SK-N-SH treated with all-trans-retinoic acid at 6 μM for 48 hours (cell line): ENCODE data around the gene MMP20.
A peak's percentile ranks its signal among the peaks of the same experiment; 100 is the strongest.

Experiments used
- ATAC-seq: fragments of 200-7000 bp; cut with Tn5 transposase; 3 replicates; pipeline ENCODE4 v1.9.1; 2020; ENCODE audit warnings: mild to moderate bottlenecking, moderate library complexity
- ARNTL ChIP-seq: fragments of 450-650 bp; formaldehyde crosslinking; IDR thresholded peaks from 2 replicates; pipeline ENCODE4 v1.5.0; 2020; ENCODE audit warnings: low read depth, mild to moderate bottlenecking, moderate library complexity, borderline replicate concordance
- BACH2 ChIP-seq: fragments of 250-450 bp; sonication (Bioruptor Pico); IDR thresholded peaks from 2 replicates; pipeline ENCODE4 v1.9.0; 2021; ENCODE audit warnings: mild to moderate bottlenecking, borderline replicate concordance
- CREB5 ChIP-seq: fragments of 250-450 bp; sonication (Bioruptor Pico); IDR thresholded peaks from 2 replicates; pipeline ENCODE4 v1.5.1; 2020; ENCODE audit warnings: low read depth, mild to moderate bottlenecking, moderate library complexity
- CSDC2 ChIP-seq: fragments of 250-450 bp; sonication (Bioruptor Pico); IDR thresholded peaks from 2 replicates; pipeline ENCODE4 v1.5.0; 2020; ENCODE audit warnings: mild to moderate bottlenecking, moderate library complexity
- ESRRG ChIP-seq: fragments of 250-450 bp; sonication (Bioruptor Pico); IDR thresholded peaks from 2 replicates; pipeline ENCODE4 v1.6.1; 2021; ENCODE audit warnings: mild to moderate bottlenecking
- ISL1 ChIP-seq: fragments of 250-450 bp; sonication (Bioruptor Pico); IDR thresholded peaks from 2 replicates; pipeline ENCODE4 v2.1.2; 2022; ENCODE audit warnings: mild to moderate bottlenecking, moderate library complexity
- OSR1 ChIP-seq: fragments of 250-450 bp; sonication (Bioruptor Pico); IDR thresholded peaks from 2 replicates; pipeline ENCODE4 v1.8.0; 2022; ENCODE audit warnings: moderate library complexity, mild to moderate bottlenecking, inconsistent platforms
- PPARA ChIP-seq: fragments of 250-450 bp; sonication (Bioruptor Pico); IDR thresholded peaks from 2 replicates; pipeline ENCODE4 v1.5.0; 2020; ENCODE audit warnings: mild to moderate bottlenecking, borderline replicate concordance
- RARB ChIP-seq: fragments of 250-450 bp; sonication (Bioruptor Pico); IDR thresholded peaks from 2 replicates; pipeline ENCODE4 v1.8.0; 2021; ENCODE audit warnings: mild to moderate bottlenecking, moderate library complexity
- SNAI2 ChIP-seq: fragments of 250-450 bp; sonication (Bioruptor Pico); IDR thresholded peaks from 2 replicates; pipeline ENCODE4 v1.5.0; 2020; ENCODE audit warnings: mild to moderate bottlenecking, moderate library complexity
- TCF4 ChIP-seq: fragments of 250-450 bp; sonication (Bioruptor Pico); IDR thresholded peaks from 2 replicates; pipeline ENCODE4 v1.8.0; 2021; ENCODE audit warnings: mild to moderate bottlenecking, moderate library complexity, borderline replicate concordance
- TSHZ2 ChIP-seq: fragments of 250-450 bp; sonication (Bioruptor Pico); IDR thresholded peaks from 2 replicates; pipeline ENCODE4 v1.5.0; 2020; ENCODE audit warnings: mild to moderate bottlenecking, moderate library complexity
- ZC3H10 ChIP-seq: fragments of 250-450 bp; sonication (Bioruptor Pico); IDR thresholded peaks from 2 replicates; pipeline ENCODE4 v1.5.1; 2021; ENCODE audit warnings: mild to moderate bottlenecking, moderate library complexity
- ZFP3 ChIP-seq: fragments of 250-450 bp; sonication (Bioruptor Pico); IDR thresholded peaks from 2 replicates; pipeline ENCODE4 v1.5.0; 2020; ENCODE audit warnings: mild to moderate bottlenecking, moderate library complexity
- ZFP30 ChIP-seq: fragments of 450-650 bp; formaldehyde crosslinking; IDR thresholded peaks from 2 replicates; pipeline ENCODE4 v1.5.0; 2022; ENCODE audit warnings: mild to moderate bottlenecking, moderate library complexity
- ZNF70 ChIP-seq: fragments of 450-650 bp; formaldehyde crosslinking; IDR thresholded peaks from 2 replicates; pipeline ENCODE4 v1.5.0; 2020; ENCODE audit warnings: mild to moderate bottlenecking, moderate library complexity
- TF ChIP-seq, protein P1 (sequence below): fragments of 250-450 bp; sonication (Bioruptor Pico); IDR thresholded peaks from 2 replicates; pipeline ENCODE4 v1.8.0; 2020; ENCODE audit warnings: mild to moderate bottlenecking, moderate library complexity, borderline replicate concordance
- TF ChIP-seq, protein P2 (sequence below): fragments of 250-450 bp; sonication (Bioruptor Pico); IDR thresholded peaks from 2 replicates; pipeline ENCODE4 v1.5.1; 2021; ENCODE audit warnings: mild to moderate bottlenecking, moderate library complexity
- TF ChIP-seq, protein P3 (sequence below): fragments of 250-450 bp; sonication (Bioruptor Pico); IDR thresholded peaks from 2 replicates; pipeline ENCODE4 v1.8.0; 2021; ENCODE audit warnings: low read depth, mild to moderate bottlenecking, moderate library complexity, borderline replicate concordance

MMP20 gene

GRCh38 chr11:102566112-102566511, 59.0 kb downstream of the MMP20 start:
- no peak for ATAC-seq
- TF ChIP-seq BACH2 (CRISPR knock-in tag) = no peak
- TF ChIP-seq ISL1 (CRISPR knock-in tag) = no peak
- no peak for TF ChIP-seq TCF4 (CRISPR knock-in tag)
- no peak for TF ChIP-seq RARB
- TF ChIP-seq OSR1 = no peak
- TF ChIP-seq CREB5 (CRISPR knock-in tag) = no peak
- TF ChIP-seq ARNTL (CRISPR knock-in tag) = no peak
- TF ChIP-seq SNAI2 (CRISPR knock-in tag) = no peak
- TF ChIP-seq CSDC2 (CRISPR knock-in tag) = no peak
- TF ChIP-seq ZFP3 (CRISPR knock-in tag) = no peak
- TF ChIP-seq, protein P1, sequence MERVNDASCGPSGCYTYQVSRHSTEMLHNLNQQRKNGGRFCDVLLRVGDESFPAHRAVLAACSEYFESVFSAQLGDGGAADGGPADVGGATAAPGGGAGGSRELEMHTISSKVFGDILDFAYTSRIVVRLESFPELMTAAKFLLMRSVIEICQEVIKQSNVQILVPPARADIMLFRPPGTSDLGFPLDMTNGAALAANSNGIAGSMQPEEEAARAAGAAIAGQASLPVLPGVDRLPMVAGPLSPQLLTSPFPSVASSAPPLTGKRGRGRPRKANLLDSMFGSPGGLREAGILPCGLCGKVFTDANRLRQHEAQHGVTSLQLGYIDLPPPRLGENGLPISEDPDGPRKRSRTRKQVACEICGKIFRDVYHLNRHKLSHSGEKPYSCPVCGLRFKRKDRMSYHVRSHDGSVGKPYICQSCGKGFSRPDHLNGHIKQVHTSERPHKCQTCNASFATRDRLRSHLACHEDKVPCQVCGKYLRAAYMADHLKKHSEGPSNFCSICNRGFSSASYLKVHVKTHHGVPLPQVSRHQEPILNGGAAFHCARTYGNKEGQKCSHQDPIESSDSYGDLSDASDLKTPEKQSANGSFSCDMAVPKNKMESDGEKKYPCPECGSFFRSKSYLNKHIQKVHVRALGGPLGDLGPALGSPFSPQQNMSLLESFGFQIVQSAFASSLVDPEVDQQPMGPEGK = no peak
- TF ChIP-seq PPARA (CRISPR knock-in tag) = no peak
- TF ChIP-seq TSHZ2 (CRISPR knock-in tag) = no peak
- TF ChIP-seq, protein P2, sequence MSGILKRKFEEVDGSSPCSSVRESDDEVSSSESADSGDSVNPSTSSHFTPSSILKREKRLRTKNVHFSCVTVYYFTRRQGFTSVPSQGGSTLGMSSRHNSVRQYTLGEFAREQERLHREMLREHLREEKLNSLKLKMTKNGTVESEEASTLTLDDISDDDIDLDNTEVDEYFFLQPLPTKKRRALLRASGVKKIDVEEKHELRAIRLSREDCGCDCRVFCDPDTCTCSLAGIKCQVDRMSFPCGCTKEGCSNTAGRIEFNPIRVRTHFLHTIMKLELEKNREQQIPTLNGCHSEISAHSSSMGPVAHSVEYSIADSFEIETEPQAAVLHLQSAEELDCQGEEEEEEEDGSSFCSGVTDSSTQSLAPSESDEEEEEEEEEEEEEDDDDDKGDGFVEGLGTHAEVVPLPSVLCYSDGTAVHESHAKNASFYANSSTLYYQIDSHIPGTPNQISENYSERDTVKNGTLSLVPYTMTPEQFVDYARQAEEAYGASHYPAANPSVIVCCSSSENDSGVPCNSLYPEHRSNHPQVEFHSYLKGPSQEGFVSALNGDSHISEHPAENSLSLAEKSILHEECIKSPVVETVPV = no peak
- TF ChIP-seq ZC3H10 (CRISPR knock-in tag) = no peak
- TF ChIP-seq, protein P3, sequence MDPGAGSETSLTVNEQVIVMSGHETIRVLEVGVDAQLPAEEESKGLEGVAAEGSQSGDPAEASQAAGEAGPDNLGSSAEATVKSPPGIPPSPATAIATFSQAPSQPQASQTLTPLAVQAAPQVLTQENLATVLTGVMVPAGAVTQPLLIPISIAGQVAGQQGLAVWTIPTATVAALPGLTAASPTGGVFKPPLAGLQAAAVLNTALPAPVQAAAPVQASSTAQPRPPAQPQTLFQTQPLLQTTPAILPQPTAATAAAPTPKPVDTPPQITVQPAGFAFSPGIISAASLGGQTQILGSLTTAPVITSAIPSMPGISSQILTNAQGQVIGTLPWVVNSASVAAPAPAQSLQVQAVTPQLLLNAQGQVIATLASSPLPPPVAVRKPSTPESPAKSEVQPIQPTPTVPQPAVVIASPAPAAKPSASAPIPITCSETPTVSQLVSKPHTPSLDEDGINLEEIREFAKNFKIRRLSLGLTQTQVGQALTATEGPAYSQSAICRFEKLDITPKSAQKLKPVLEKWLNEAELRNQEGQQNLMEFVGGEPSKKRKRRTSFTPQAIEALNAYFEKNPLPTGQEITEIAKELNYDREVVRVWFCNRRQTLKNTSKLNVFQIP (CRISPR knock-in tag) = no peak
- TF ChIP-seq ZNF70 (CRISPR knock-in tag) = no peak

DNA sequence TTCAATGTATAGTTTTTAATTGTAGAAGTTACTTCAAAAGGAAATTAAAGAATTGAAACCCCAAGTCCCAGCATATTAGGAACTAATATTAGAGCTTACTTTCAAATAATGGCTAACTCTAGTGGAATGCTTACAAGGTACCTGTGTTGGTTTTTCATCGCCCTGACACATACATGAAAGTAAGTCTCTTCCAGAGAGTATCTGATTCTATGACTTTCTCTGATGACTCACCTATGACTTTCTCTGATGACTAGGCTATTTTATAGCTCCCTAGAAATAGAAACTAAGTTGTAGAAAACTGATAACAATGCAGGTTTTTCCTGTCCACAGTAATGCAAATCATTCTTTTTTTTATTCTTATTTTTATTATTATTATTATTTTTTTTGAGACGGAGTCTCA, 61.0 kb downstream of the MMP20 start:
- ATAC-seq = peak; percentile 86
- TF ChIP-seq, protein P3 (CRISPR knock-in tag) = no peak
- no peak for TF ChIP-seq RARB
- TF ChIP-seq ZNF70 (CRISPR knock-in tag) = no peak
- TF ChIP-seq TCF4 (CRISPR knock-in tag) = no peak
- TF ChIP-seq ESRRG (CRISPR knock-in tag) = no peak
- TF ChIP-seq ZFP30 (CRISPR knock-in tag) = no peak
- no peak for TF ChIP-seq BACH2 (CRISPR knock-in tag)

DNA sequence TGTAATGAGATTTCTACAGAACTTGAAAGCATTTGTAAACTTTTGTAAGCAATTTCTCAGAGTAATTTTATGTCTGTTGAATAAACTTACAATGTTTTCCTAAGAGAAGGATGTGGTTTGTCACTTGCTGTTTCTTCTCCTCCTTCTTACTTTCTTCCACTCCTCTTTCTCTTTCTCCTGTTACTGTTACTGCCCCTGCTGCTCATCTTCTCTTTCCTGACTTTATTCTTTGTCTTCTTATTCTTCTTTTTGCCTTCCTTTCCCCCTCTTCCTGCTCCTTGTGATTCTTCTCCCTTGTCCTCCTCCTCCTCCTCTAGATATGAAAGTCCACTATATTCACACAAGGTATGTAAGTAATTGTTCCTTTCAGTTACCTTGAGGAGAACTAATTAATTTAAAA, 63.5 kb downstream of the MMP20 start:
- no peak for TF ChIP-seq ZFP3 (CRISPR knock-in tag)
- TF ChIP-seq ZC3H10 (CRISPR knock-in tag) = no peak
- TF ChIP-seq ZNF70 (CRISPR knock-in tag) = no peak
- TF ChIP-seq CREB5 (CRISPR knock-in tag) = no peak
- TF ChIP-seq, protein P2 = no peak
- TF ChIP-seq ZFP30 (CRISPR knock-in tag) = no peak
- no peak for TF ChIP-seq PPARA (CRISPR knock-in tag)
- ATAC-seq = no peak
